ENCODE measurements around the gene ASTN2. TPM values are rescaled to one million over a fixed set of nuclear protein-coding genes. Genes with fewer than 3 reads are reported as not detected.

Gene ASTN2
- total RNA-seq, 1 donor, result 5.6 TPM

DNA sequence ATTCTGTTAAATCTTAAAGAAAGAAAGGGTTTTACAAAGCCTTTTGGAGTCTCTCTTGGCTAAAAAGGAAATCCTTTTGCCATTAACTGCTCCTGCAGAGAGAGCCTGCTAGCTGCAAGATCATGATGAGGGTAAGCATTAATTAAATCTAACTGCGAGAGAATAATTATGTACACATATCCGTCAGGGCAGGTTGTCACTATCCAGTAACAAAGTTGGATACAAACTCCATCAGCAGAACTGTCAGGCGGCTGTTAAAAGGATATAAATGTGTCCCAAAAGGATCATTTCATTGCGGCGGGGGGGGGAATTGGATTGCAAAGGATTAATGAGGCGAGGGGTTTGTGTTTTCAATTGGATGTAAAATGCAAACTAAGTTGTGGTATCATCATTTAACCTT lies 289.3 kb downstream of the ASTN2 start:
- no peak overlapping the region for H3K4me3 ChIP-seq (ENCODE audit: low read depth, low read length)
- TF ChIP-seq, protein P1, sequence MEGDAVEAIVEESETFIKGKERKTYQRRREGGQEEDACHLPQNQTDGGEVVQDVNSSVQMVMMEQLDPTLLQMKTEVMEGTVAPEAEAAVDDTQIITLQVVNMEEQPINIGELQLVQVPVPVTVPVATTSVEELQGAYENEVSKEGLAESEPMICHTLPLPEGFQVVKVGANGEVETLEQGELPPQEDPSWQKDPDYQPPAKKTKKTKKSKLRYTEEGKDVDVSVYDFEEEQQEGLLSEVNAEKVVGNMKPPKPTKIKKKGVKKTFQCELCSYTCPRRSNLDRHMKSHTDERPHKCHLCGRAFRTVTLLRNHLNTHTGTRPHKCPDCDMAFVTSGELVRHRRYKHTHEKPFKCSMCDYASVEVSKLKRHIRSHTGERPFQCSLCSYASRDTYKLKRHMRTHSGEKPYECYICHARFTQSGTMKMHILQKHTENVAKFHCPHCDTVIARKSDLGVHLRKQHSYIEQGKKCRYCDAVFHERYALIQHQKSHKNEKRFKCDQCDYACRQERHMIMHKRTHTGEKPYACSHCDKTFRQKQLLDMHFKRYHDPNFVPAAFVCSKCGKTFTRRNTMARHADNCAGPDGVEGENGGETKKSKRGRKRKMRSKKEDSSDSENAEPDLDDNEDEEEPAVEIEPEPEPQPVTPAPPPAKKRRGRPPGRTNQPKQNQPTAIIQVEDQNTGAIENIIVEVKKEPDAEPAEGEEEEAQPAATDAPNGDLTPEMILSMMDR (IDR thresholded peaks at IDR 0.05; ENCODE audit: insufficient read depth, low read length), result no peak
- DNase-seq (ENCODE audit: low read depth), result no peak

DNA sequence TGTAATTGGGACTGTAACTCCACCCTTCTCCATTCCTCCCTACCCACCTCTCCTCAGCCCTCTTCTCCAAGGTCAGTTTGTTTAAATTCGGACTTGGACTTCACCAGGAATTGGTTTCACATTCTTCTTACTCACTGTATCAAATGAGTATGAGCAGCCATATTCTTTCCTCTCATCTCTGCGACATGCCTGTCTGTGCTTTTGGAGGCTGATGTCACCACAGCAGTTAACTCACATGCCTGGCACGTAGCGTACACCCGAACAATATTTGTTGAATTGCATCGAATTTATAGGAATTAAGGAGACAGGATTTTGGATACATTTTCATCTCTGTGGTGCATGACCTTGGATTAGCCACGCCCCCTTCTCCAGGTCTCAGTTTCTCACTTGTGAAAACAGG lies 291.1 kb downstream of the ASTN2 start:
- TF ChIP-seq, protein P1 (IDR thresholded peaks at IDR 0.05; ENCODE audit: insufficient read depth, low read length), result no peak
- H3K4me3 ChIP-seq (ENCODE audit: low read depth, low read length), result no peak overlapping the region
- DNase-seq (ENCODE audit: low read depth), result no peak

DNA sequence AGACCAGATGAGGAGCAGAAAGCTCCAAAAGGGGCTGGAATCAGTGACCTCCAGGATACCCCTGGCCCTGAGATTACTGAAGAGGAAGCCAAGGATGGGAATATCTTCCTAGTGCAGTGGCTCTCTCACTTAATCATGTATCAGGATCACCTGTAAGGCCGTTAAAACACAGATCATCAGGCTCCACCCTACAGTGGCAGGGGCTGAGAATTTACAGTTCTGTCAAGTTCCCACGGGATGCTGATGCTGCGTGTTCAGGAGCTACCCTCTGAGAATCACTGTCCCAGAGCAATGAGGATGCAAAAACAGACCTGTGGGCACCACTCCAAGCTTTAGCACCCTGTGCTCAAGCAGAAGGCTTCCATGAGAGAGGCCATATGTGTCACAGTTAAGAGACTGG lies 291.9 kb downstream of the ASTN2 start:
- DNase-seq (ENCODE audit: low read depth), result no peak
- no peak overlapping the region for H3K4me3 ChIP-seq (ENCODE audit: low read depth, low read length)
- TF ChIP-seq, protein P1 (IDR thresholded peaks at IDR 0.05; ENCODE audit: insufficient read depth, low read length), result no peak

DNA sequence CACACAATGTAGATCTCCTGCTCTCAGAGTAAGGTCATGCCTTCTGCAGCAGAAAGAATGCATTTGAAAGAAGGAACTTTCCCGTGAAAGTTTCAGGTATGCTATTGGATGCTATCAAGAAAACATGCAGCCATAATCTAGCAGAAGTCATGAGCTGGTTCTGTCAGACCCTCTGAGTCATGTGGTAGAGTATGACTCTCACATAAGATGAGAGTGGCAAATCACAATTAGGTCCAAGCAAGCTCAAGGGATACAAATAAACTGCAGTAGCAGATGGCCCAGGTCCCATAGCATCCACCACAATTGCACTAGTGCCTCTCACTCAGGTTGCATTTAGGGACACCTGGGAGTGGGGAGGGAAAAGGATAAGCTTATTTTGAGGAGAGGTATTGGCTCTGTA lies 292.8 kb downstream of the ASTN2 start:
- DNase-seq (ENCODE audit: low read depth), result no peak
- H3K4me3 ChIP-seq (ENCODE audit: low read depth, low read length), result no peak overlapping the region
- TF ChIP-seq, protein P1 (IDR thresholded peaks at IDR 0.05; ENCODE audit: insufficient read depth, low read length), result no peak

DNA sequence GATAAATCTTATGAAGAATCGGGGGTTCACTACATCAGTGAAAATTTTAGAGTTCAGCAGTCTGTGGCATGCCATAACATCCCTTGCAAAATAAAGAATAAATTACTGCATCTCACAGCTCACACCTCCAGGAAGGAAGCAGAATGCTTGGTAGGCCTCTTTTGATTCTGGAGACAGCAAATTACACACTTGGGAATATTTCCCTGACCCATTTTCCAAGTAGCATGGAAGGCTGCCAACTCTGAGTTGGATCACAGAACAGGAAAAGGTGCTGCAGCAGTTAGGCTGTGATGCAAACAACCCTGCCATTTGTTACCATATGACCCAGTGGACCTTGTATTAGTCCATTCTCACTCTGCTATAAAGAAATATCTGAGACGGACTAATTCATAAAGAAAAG lies 293.5 kb downstream of the ASTN2 start:
- no peak overlapping the region for H3K4me3 ChIP-seq (ENCODE audit: low read depth, low read length)
- DNase-seq (ENCODE audit: low read depth), result no peak
- TF ChIP-seq, protein P1 (IDR thresholded peaks at IDR 0.05; ENCODE audit: insufficient read depth, low read length), result no peak

DNA sequence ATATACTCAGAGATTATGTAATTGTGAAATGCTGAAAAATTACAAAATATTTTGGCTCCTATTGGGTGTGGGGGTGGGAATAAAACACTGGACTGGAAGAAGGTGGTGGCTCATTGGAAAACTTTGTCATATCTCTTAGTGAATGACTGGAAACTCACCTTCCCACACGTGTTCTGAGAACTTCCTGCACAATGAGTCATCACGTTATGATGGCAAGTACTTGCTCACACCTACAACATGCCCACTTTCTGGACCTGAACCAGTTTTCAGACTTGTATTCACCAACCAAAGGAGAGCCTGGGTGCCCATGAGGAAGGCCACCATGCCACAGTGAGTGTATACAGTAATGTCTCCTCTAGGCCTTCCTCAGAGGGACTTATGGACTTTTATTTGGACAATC lies 294.8 kb downstream of the ASTN2 start:
- TF ChIP-seq, protein P1 (IDR thresholded peaks at IDR 0.05; ENCODE audit: insufficient read depth, low read length), result no peak
- no peak for DNase-seq (ENCODE audit: low read depth)
- no peak overlapping the region for H3K4me3 ChIP-seq (ENCODE audit: low read depth, low read length)

DNA sequence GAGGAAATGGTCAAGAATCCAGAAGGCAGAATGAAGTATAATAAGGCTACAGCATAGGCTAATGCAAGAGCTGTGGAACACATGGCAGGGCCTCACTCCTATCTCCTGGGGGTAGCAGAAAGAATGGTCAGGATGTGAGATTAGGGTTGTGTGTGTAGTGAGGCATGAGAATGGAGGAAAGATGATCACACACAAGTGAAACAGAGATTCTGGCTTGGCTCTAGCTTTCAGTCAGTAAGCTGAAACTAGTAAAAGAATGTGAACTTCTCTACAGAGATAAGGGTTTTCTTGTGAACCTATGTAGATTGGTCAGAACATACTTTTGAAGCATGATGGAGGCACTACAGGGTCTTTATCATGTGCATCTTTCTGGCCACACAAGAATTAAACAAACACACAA lies 298.8 kb downstream of the ASTN2 start:
- DNase-seq (ENCODE audit: low read depth), result no peak

More for the DNA sequence above, 298.8 kb downstream of the ASTN2 start:
- TF ChIP-seq, protein P1 (IDR thresholded peaks at IDR 0.05; ENCODE audit: insufficient read depth, low read length), result no peak
- H3K4me3 ChIP-seq (ENCODE audit: low read depth, low read length), result no peak overlapping the region

Data from fibroblast of the aortic adventitia (primary cell).